IMR-90 (cell line): ENCODE data around the gene CMIP.

Source experiments
- CTCF ChIP-seq: conservative IDR thresholded peaks from 2 replicates; pipeline ENCODE4 v1.5.1; 2012; ENCODE audit warnings: mild to moderate bottlenecking, low read depth, low read length, improper control_type of control experiment
- FOS ChIP-seq: fragments of 150-350 bp; IDR thresholded peaks from 2 replicates; pipeline ENCODE4 v1.6.1; 2016; ENCODE audit warnings: low read depth, low read length
- POLR2A ChIP-seq: IDR thresholded peaks from 2 replicates; pipeline ENCODE4 v1.6.1; 2012; ENCODE audit warnings: mild to moderate bottlenecking, low read depth, low read length

GRCh38 chr16:81754858-81755257 is 310.2 kb downstream of the CMIP start:
- no peak for TF ChIP-seq POLR2A
- TF ChIP-seq FOS = no peak
- no peak for TF ChIP-seq CTCF
